NK-92 (cell line): ENCODE data around the gene RPUSD3.
"Not testable (repeated sequence)": the region's sequence is repeated elsewhere in the genome, so short reads cannot be mapped to it uniquely, and the experiment has no call there.

Source experiments
- DNase-seq: peaks from one replicate; lab custom pipeline; 2025; ENCODE audit not compliant: unreplicated experiment; lab: John Stamatoyannopoulos, UW

The RPUSD3 gene

GRCh38 chr3:9866639-9867038 lies 22.8 kb upstream of the RPUSD3 start:
- no peak for DNase-seq

- DNase-seq: not testable (repeated sequence)
Observed at GRCh38 chr3:9865125-9865637, 21.4 kb upstream of the RPUSD3 start.

GRCh38 chr3:9864200-9864927 lies 20.6 kb upstream of the RPUSD3 start:
- no peak for DNase-seq

- DNase-seq: no peak
Observed at GRCh38 chr3:9863058-9863772, 19.4 kb upstream of the RPUSD3 start.

- no peak for DNase-seq
Observed at GRCh38 chr3:9862391-9863057, 18.7 kb upstream of the RPUSD3 start.

GRCh38 chr3:9861626-9862130 lies 17.9 kb upstream of the RPUSD3 start:
- no peak for DNase-seq

GRCh38 chr3:9861201-9861600 lies 17.4 kb upstream of the RPUSD3 start:
- DNase-seq: no peak

- no peak for DNase-seq
Observed at GRCh38 chr3:9859530-9860025, 15.8 kb upstream of the RPUSD3 start.

- DNase-seq: no peak
Observed at GRCh38 chr3:9855594-9855993, 11.8 kb upstream of the RPUSD3 start.

GRCh38 chr3:9854291-9854940 lies 10.6 kb upstream of the RPUSD3 start:
- not testable (repeated sequence) for DNase-seq

- no peak for DNase-seq
Observed at GRCh38 chr3:9852528-9852927, 8.7 kb upstream of the RPUSD3 start.

- not testable (repeated sequence) for DNase-seq
Observed at GRCh38 chr3:9851926-9852325, 8.1 kb upstream of the RPUSD3 start.

- not testable (repeated sequence) for DNase-seq
Observed at GRCh38 chr3:9851383-9851782, 7.6 kb upstream of the RPUSD3 start.

GRCh38 chr3:9848860-9849259 lies 5.1 kb upstream of the RPUSD3 start:
- DNase-seq: not testable (repeated sequence)

- DNase-seq: not testable (repeated sequence)
Observed at GRCh38 chr3:9847870-9848269, 4.1 kb upstream of the RPUSD3 start.

- DNase-seq: no peak
Observed at GRCh38 chr3:9846931-9847488, 3.2 kb upstream of the RPUSD3 start.

GRCh38 chr3:9846231-9846630 lies 2.4 kb upstream of the RPUSD3 start:
- DNase-seq: no peak

GRCh38 chr3:9841015-9841414 lies 2.8 kb downstream of the RPUSD3 start:
- no peak for DNase-seq

GRCh38 chr3:9838856-9839255 lies 5.0 kb downstream of the RPUSD3 start:
- DNase-seq: no peak
